ENCODE measurements around the gene SGMS1. TPM values are rescaled to one million over a fixed set of nuclear protein-coding genes. Genes with fewer than 3 reads are reported as not detected.

SGMS1 gene
- total RNA-seq, 1 donor from 2014 or later, result 24.1 TPM

GRCh38 chr10:50567384-50567783 is 56.4 kb downstream of the SGMS1 start:
- Mint-ChIP-seq H3K27ac (ENCODE audit: unreplicated experiment) (peak overlapping the region; percentile 88), H3K4me1 (ENCODE audit: low read depth, unreplicated experiment) (peaks cover 23% of the 10 kb centered on the region), H3K4me3 (ENCODE audit: unreplicated experiment) (no peak overlapping the region), H3K36me3 (ENCODE audit: unreplicated experiment) (no peaks in the 10 kb centered on the region), H3K27me3 (ENCODE audit: unreplicated experiment) (peaks cover 2% of the 10 kb centered on the region), H3K9me3 (ENCODE audit: unreplicated experiment) (no peaks in the 10 kb centered on the region)
- DNase-seq, result peak; percentile 32
- TF ChIP-seq CTCF (IDR thresholded peaks at IDR 0.05; ENCODE audit: partially characterized antibody, unreplicated experiment), result no peak

- Mint-ChIP-seq H3K9me3 (ENCODE audit: unreplicated experiment) (peaks cover 4% of the 10 kb centered on the region), H3K27me3 (ENCODE audit: unreplicated experiment) (peaks cover 2% of the 10 kb centered on the region), H3K4me3 (ENCODE audit: unreplicated experiment) (no peak overlapping the region), H3K27ac (ENCODE audit: unreplicated experiment) (peak overlapping the region; percentile 45), H3K4me1 (ENCODE audit: low read depth, unreplicated experiment) (peaks cover 23% of the 10 kb centered on the region), H3K36me3 (ENCODE audit: unreplicated experiment) (no peaks in the 10 kb centered on the region)
- no peak for TF ChIP-seq CTCF (IDR thresholded peaks at IDR 0.05; ENCODE audit: partially characterized antibody, unreplicated experiment)
- no peak for DNase-seq
These were observed 57.6 kb downstream of the SGMS1 start for GRCh38 chr10:50566150-50566549.

- Mint-ChIP-seq H3K27me3 (ENCODE audit: unreplicated experiment) (peaks cover 2% of the 10 kb centered on the region), H3K4me1 (ENCODE audit: low read depth, unreplicated experiment) (peaks cover 23% of the 10 kb centered on the region), H3K4me3 (ENCODE audit: unreplicated experiment) (no peak overlapping the region), H3K27ac (ENCODE audit: unreplicated experiment) (peak overlapping the region; percentile 45), H3K36me3 (ENCODE audit: unreplicated experiment) (no peaks in the 10 kb centered on the region), H3K9me3 (ENCODE audit: unreplicated experiment) (peaks cover 4% of the 10 kb centered on the region)
- TF ChIP-seq CTCF (IDR thresholded peaks at IDR 0.05; ENCODE audit: partially characterized antibody, unreplicated experiment), result no peak
- DNase-seq, result no peak
These were observed 58.3 kb downstream of the SGMS1 start for GRCh38 chr10:50565301-50566083.

GRCh38 chr10:50563906-50564305 is 59.9 kb downstream of the SGMS1 start:
- Mint-ChIP-seq H3K9me3 (ENCODE audit: unreplicated experiment) (peaks cover 4% of the 10 kb centered on the region), H3K27me3 (ENCODE audit: unreplicated experiment) (no peaks in the 10 kb centered on the region), H3K4me3 (ENCODE audit: unreplicated experiment) (no peak overlapping the region), H3K27ac (ENCODE audit: unreplicated experiment) (no peak overlapping the region), H3K4me1 (ENCODE audit: low read depth, unreplicated experiment) (peaks cover 23% of the 10 kb centered on the region), H3K36me3 (ENCODE audit: unreplicated experiment) (no peaks in the 10 kb centered on the region)
- TF ChIP-seq CTCF (IDR thresholded peaks at IDR 0.05; ENCODE audit: partially characterized antibody, unreplicated experiment), result no peak
- peak; percentile 27 for DNase-seq

GRCh38 chr10:50561816-50562215 is 61.9 kb downstream of the SGMS1 start:
- H3K27ac Mint-ChIP-seq (ENCODE audit: unreplicated experiment), result peak overlapping the region; percentile 46
- peaks cover 16% of the 10 kb centered on the region for H3K4me1 Mint-ChIP-seq (ENCODE audit: low read depth, unreplicated experiment)

More at GRCh38 chr10:50561816-50562215, 61.9 kb downstream of the SGMS1 start:
- Mint-ChIP-seq H3K36me3 (ENCODE audit: unreplicated experiment) (no peaks in the 10 kb centered on the region), H3K27me3 (ENCODE audit: unreplicated experiment) (no peaks in the 10 kb centered on the region), H3K9me3 (ENCODE audit: unreplicated experiment) (peaks cover 4% of the 10 kb centered on the region), H3K4me3 (ENCODE audit: unreplicated experiment) (no peak overlapping the region)
- peak; percentile 48 for TF ChIP-seq CTCF (IDR thresholded peaks at IDR 0.05; ENCODE audit: partially characterized antibody, unreplicated experiment)
- DNase-seq, result no peak

All from glutamatergic neuron (in vitro differentiated cells).